H1 (cell line): ENCODE measurements around the gene RABL2B. TPM values are rescaled to one million over a fixed set of nuclear protein-coding genes. Genes with fewer than 3 reads are reported as not detected.
"Not testable (repeated sequence)": the region's sequence is repeated elsewhere in the genome, so short reads cannot be mapped to it uniquely, and the experiment has no call there.

ENCODE experiments used
- CTCF ChIA-PET: fragments of 300-600 bp; sonication (Branson Sonifier 250); formaldehyde crosslinking; loops from one replicate; lab custom pipeline; 2021; ENCODE audit not compliant: partially characterized antibody; lab: Charles Lee
- POLR2A ChIA-PET: fragments of 300-600 bp; sonication (Branson Sonifier 250); formaldehyde crosslinking; loops from one replicate; lab custom pipeline; 2021; ENCODE audit warnings: inconsistent platforms; ENCODE audit not compliant: partially characterized antibody; lab: Charles Lee
- DNase-seq, 2 experiments: peaks; one replicate each; pipeline versions ENCODE4 v3.0.0 to v3.0.0-alpha.2; 2010 to 2022; ENCODE audit warnings: low spot score in 2 of 2, low read depth in 1 of 2, mixed read lengths in 1 of 2
- FAIRE-seq: peaks from 2 replicates; lab custom pipeline; 2011; peaks lifted over from hg19 to GRCh38; lab: Jason Lieb, UNC
- H2AFZ ChIP-seq: 2 replicates; pipeline ENCODE4 v1.8.1; 2012; ENCODE audit warnings: low read length, inconsistent platforms
- H2AK5ac ChIP-seq: 2 replicates; pipeline ENCODE4 v1.6.1; 2013; ENCODE audit warnings: low read depth, low read length
- H2BK120ac ChIP-seq: replicated peaks from 2 replicates; pipeline ENCODE3; 2013; ENCODE audit warnings: low read depth, low read length, inconsistent platforms
- H2BK12ac ChIP-seq: 2 replicates; pipeline ENCODE4 v1.6.1; 2013; ENCODE audit warnings: low read depth, low read length
- H2BK15ac ChIP-seq: 2 replicates; pipeline ENCODE4 v1.6.1; 2013; ENCODE audit warnings: low read length
- H2BK20ac ChIP-seq: 2 replicates; pipeline ENCODE4 v1.6.1; 2013; ENCODE audit warnings: low read length
- H2BK5ac ChIP-seq: 2 replicates; pipeline ENCODE4 v1.6.1; 2013; ENCODE audit warnings: low read depth, low read length
- H3K14ac ChIP-seq: 2 replicates; pipeline ENCODE4 v1.6.1; 2013; ENCODE audit warnings: inconsistent platforms; ENCODE audit not compliant: insufficient read length
- H3K18ac ChIP-seq: 2 replicates; pipeline ENCODE4 v1.6.1; 2013; ENCODE audit warnings: low read length; ENCODE audit errors: extremely low read depth
- H3K23ac ChIP-seq: 2 replicates; pipeline ENCODE4 v1.6.1; 2013; ENCODE audit warnings: inconsistent platforms; ENCODE audit not compliant: insufficient read length
- H3K23me2 ChIP-seq: 2 replicates; pipeline ENCODE4 v1.6.1; 2013; ENCODE audit warnings: low read depth, low read length
- H3K27ac ChIP-seq: 2 replicates; pipeline ENCODE4 v1.6.1; 2011; ENCODE audit warnings: low read depth, low read length, inconsistent platforms
- H3K27me3 ChIP-seq, 4 experiments: replicated peaks in 1 of 4; 1 replicate in 1 of 4; 2 replicates in 3 of 4; pipeline versions ENCODE4 v1.6.1 to v1.8.1; 2011 to 2013; ENCODE audit warnings: low read length in 3 of 4, mild to moderate bottlenecking in 3 of 4, inconsistent platforms in 2 of 4, mixed read lengths in 2 of 4, moderate library complexity in 1 of 4; ENCODE audit not compliant: control insufficient read depth in 3 of 4, insufficient read depth in 3 of 4; ENCODE audit errors: extremely low read depth in 1 of 4
- H3K36me3 ChIP-seq, 4 experiments: 2 replicates each; pipeline versions ENCODE4 v1.6.1 to v1.8.1; 2011 to 2013; ENCODE audit warnings: mild to moderate bottlenecking in 4 of 4, low read length in 3 of 4, moderate library complexity in 2 of 4, control low read depth in 1 of 4, inconsistent platforms in 1 of 4; ENCODE audit not compliant: insufficient read depth in 4 of 4, control insufficient read depth in 2 of 4
- H3K4ac ChIP-seq: replicated peaks from 2 replicates; pipeline ENCODE3; 2013; ENCODE audit warnings: low read length, low read depth, mixed read lengths, inconsistent platforms; ENCODE audit not compliant: insufficient read length
- H3K4me1 ChIP-seq, 4 experiments: replicated peaks in 1 of 4; 1 replicate in 1 of 4; 2 replicates in 3 of 4; pipeline versions ENCODE4 v1.6.1 to v1.8.1; 2011 to 2013; ENCODE audit warnings: low read length in 3 of 4, inconsistent platforms in 2 of 4, mixed read lengths in 1 of 4; ENCODE audit not compliant: insufficient read depth in 4 of 4, control insufficient read depth in 3 of 4
- H3K4me2 ChIP-seq, 2 experiments: 2 replicates each; pipeline versions ENCODE4 v1.6.1 to v1.8.1; 2011 to 2013; ENCODE audit warnings: low read depth in 2 of 2, low read length in 2 of 2, control low read depth in 1 of 2, inconsistent platforms in 1 of 2, mild to moderate bottlenecking in 1 of 2; ENCODE audit not compliant: insufficient read depth in 1 of 2
- H3K4me3 ChIP-seq, 4 experiments: fragments of 200-600, 300-600 bp in 1 of 4; sonication (generic), shearing (Covaris generic), sonication (Bioruptor Twin) in 1 of 4; 2 replicates each; pipeline versions ENCODE4 v1.5.1 to v1.8.1; 2011 to 2016; ENCODE audit warnings: low read length in 4 of 4, low read depth in 3 of 4, control low read depth in 2 of 4, inconsistent platforms in 2 of 4, mild to moderate bottlenecking in 2 of 4, mixed read lengths in 1 of 4, moderate library complexity in 1 of 4; ENCODE audit not compliant: insufficient read depth in 2 of 4; ENCODE audit errors: extremely low read depth in 1 of 4
- H3K56ac ChIP-seq: replicated peaks from 2 replicates; pipeline ENCODE3; 2013; ENCODE audit warnings: low read depth, mild to moderate bottlenecking, mixed read lengths, low read length, inconsistent platforms; ENCODE audit not compliant: insufficient read length
- H3K79me1 ChIP-seq: 2 replicates; pipeline ENCODE4 v1.6.1; 2013; ENCODE audit warnings: low read depth, low read length, control low read depth
- H3K79me2 ChIP-seq, 2 experiments: 2 replicates each; pipeline versions ENCODE4 v1.6.1 to v1.8.1; 2012 to 2013; ENCODE audit warnings: low read length in 2 of 2, mild to moderate bottlenecking in 2 of 2, inconsistent platforms in 1 of 2; ENCODE audit not compliant: insufficient read depth in 2 of 2, control insufficient read depth in 1 of 2
- H3K9ac ChIP-seq, 4 experiments: replicated peaks in 1 of 4; 1 replicate in 1 of 4; 2 replicates in 3 of 4; pipeline versions ENCODE4 v1.6.1 to v1.8.1; 2011 to 2013; ENCODE audit warnings: low read depth in 3 of 4, low read length in 3 of 4, control low read depth in 2 of 4, mild to moderate bottlenecking in 2 of 4, moderate library complexity in 2 of 4, inconsistent platforms in 1 of 4; ENCODE audit errors: extremely low read depth in 1 of 4
- H3K9me3 ChIP-seq, 2 experiments: 2 replicates each; pipeline versions ENCODE4 v1.6.1 to v1.8.1; 2012 to 2013; ENCODE audit warnings: mild to moderate bottlenecking in 2 of 2, moderate library complexity in 2 of 2, control low read depth in 1 of 2, inconsistent platforms in 1 of 2, low read depth in 1 of 2, low read length in 1 of 2, mixed read lengths in 1 of 2; ENCODE audit not compliant: insufficient read depth in 2 of 2
- H4K20me1 ChIP-seq, 2 experiments: replicated peaks in 1 of 2; 2 replicates each; pipeline versions ENCODE3 to v1.8.1; 2011 to 2013; ENCODE audit warnings: inconsistent platforms in 2 of 2, low read length in 2 of 2, mild to moderate bottlenecking in 1 of 2; ENCODE audit not compliant: insufficient read depth in 2 of 2, control insufficient read depth in 1 of 2
- H4K5ac ChIP-seq: 2 replicates; pipeline ENCODE4 v1.6.1; 2013; ENCODE audit warnings: low read length, low read depth, mixed read lengths, inconsistent platforms; ENCODE audit not compliant: insufficient read length
- H4K8ac ChIP-seq: 2 replicates; pipeline ENCODE4 v1.8.0; 2013; ENCODE audit warnings: mild to moderate bottlenecking, moderate library complexity, low read length, inconsistent platforms; ENCODE audit not compliant: insufficient read depth; ENCODE audit errors: extremely low read depth
- H4K91ac ChIP-seq: replicated peaks from 2 replicates; pipeline ENCODE3; 2013; ENCODE audit warnings: low read length, mixed read lengths, inconsistent platforms; ENCODE audit not compliant: insufficient read length
- JUN ChIP-seq: IDR thresholded peaks from 2 replicates; pipeline ENCODE4 v1.6.1; 2011; ENCODE audit warnings: low read depth, mild to moderate bottlenecking, improper control_type of control experiment, low read length
- JUND ChIP-seq: IDR thresholded peaks from 2 replicates; pipeline ENCODE4 v1.6.1; 2011; ENCODE audit warnings: mild to moderate bottlenecking, improper control_type of control experiment, low read length
- MAFK ChIP-seq: IDR thresholded peaks from 2 replicates; pipeline ENCODE4 v1.6.1; 2012; ENCODE audit warnings: low read depth, mild to moderate bottlenecking, improper control_type of control experiment, low read length
- ZNF274 ChIP-seq: IDR thresholded peaks from 2 replicates; pipeline ENCODE4 v1.7.0; 2012; ENCODE audit warnings: low read length, borderline replicate concordance; ENCODE audit errors: extremely low read depth
- WGBS, 2 experiments: shearing (Covaris generic) in 1 of 2; methylation state at CpG; one replicate each; pipeline versions ENCODE4 v1.1.6 to v1.1.7; 2013 to 2015; ENCODE audit warnings: low lambda C conversion rate in 2 of 2, mixed read lengths in 2 of 2, inconsistent platforms in 1 of 2, low coverage in 1 of 2, missing lambda C conversion rate in 1 of 2; ENCODE audit not compliant: insufficient replicate concordance in 2 of 2, insufficient coverage in 1 of 2, insufficient read length in 1 of 2; ENCODE audit errors: extremely low coverage in 1 of 2, missing lambda C conversion rate in 1 of 2; 5-methylcytosine and 5-hydroxymethylcytosine counted together
- polyA plus RNA-seq, 7 experiments: library from polyadenylated mRNA; depleted of rRNA in 3 of 7; stranded (reverse) in 5 of 7; unstranded in 2 of 7; fragments of >200 nt in 5 of 7; fragments of 200-250 nt in 2 of 7; gene quantifications; 1 replicate in 5 of 7; 2 replicates in 1 of 7; 4 replicates in 1 of 7; pipeline versions ENCODE4 v1.2.1 to v1.2.3, GENCODE V29; 2011 to 2013; ENCODE audit warnings: missing spikeins in 2 of 7, mixed read lengths in 2 of 7
- total RNA-seq: library from RNA; stranded (reverse); fragmentation: NEBNext Ultra II Directional; extraction: Animal tissue kit (Norgen Biotek cat#: 25700); gene quantifications from 2 replicates; pipeline ENCODE4 v1.2.1, GENCODE V29; 2021

Gene RABL2B
- total and polyA plus RNA-seq, 2 of the 8 experiments (the other 6 are each of a cell fraction or from before 2014, with no cell fraction given), result 16.2 to 26.5 TPM

DNA sequence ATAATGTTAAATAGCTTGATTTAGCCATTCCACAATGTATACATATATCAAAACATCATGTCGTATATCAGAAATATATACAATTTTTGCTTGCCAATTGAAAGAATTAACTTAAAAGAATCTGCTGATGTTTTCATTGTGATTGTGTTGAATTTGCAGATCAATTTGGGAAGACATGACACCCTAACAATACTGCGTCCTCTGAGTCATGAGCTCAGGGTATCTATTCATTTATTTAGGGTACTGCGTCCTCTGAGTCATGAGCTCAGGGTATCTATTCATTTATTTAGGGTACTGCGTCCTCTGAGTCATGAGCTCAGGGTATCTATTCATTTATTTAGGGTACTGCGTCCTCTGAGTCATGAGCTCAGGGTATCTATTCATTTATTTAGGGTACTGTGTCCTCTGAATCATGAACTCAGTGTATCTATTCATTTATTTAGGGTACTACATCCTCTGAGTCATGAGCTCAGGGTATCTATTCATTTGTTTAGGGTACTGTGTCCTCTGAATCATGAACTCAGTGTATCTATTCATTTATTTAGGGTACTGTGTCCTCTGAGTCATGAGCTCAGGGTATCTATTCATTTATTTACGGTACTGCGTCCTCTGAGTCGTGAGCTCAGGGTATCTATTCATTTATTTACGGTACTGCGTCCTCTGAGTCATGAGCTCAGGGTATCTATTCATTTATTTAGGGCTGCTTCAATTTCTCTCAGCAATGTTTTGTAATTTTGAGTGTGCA is 23.7 kb downstream of the RABL2B start:
- H3K79me2 ChIP-seq, H3K27ac ChIP-seq, H3K9me3 ChIP-seq, H3K4ac ChIP-seq, H2BK20ac ChIP-seq, H2AK5ac ChIP-seq, DNase-seq, H2BK15ac ChIP-seq, H3K36me3 ChIP-seq, H3K18ac ChIP-seq, H2BK120ac ChIP-seq, H4K91ac ChIP-seq, H3K4me3 ChIP-seq, H3K4me1 ChIP-seq, H3K23me2 ChIP-seq, H3K79me1 ChIP-seq, H4K5ac ChIP-seq, H2BK5ac ChIP-seq, H3K56ac ChIP-seq, H4K20me1 ChIP-seq, POLR2A ChIA-PET, H4K8ac ChIP-seq, H3K9ac ChIP-seq, H2AFZ ChIP-seq, H3K4me2 ChIP-seq, H2BK12ac ChIP-seq, FAIRE-seq, H3K23ac ChIP-seq, H3K14ac ChIP-seq: not testable (repeated sequence)
- CTCF ChIA-PET, result interaction anchor here (0.8 kb wide), 1 partner anchor 39 kb away, joined by 3 read pairs; no protein-coding TSS in a partner anchor
- 35% methylated on average over 9 of the region's 10 CpGs; no CpG with 5 or more reads in 1 of the 2 experiments for WGBS, 2 experiments
- H3K27me3 ChIP-seq, result peaks cover 8 to 27% (median 22%) of the 10 kb centered on the region in 4 experiments
- TF ChIP-seq JUN (0 out of 2 replicates have a peak, but pooled peaks have one; percentile 42), ZNF274 (peak; percentile 29; the same call in 1 of the 2 replicates), MAFK (peak; percentile 69), JUND (peak; percentile 81)
